Measurements from ENCODE around the gene VPS13C.

DNA sequence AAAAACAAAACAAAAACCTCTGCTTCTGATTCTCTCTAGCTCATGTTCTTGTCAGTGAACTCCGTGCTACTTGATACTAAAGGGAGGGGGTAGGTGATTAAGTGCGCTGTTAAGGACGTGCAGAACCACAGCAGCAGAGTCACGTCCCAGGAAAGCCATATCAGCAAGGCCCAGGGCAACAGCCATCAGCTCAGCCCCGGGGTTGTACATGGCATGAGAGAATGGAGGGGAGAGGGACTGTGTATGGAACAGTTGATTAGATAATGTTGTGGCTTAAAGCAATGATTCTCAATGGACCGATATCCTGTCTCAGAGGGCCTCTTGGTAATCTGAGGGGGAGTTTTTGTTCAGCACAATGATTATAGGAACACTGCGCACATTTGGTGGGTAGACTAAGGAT, 34.1 kb upstream of the VPS13C start:
- TF ChIP-seq, protein P1, sequence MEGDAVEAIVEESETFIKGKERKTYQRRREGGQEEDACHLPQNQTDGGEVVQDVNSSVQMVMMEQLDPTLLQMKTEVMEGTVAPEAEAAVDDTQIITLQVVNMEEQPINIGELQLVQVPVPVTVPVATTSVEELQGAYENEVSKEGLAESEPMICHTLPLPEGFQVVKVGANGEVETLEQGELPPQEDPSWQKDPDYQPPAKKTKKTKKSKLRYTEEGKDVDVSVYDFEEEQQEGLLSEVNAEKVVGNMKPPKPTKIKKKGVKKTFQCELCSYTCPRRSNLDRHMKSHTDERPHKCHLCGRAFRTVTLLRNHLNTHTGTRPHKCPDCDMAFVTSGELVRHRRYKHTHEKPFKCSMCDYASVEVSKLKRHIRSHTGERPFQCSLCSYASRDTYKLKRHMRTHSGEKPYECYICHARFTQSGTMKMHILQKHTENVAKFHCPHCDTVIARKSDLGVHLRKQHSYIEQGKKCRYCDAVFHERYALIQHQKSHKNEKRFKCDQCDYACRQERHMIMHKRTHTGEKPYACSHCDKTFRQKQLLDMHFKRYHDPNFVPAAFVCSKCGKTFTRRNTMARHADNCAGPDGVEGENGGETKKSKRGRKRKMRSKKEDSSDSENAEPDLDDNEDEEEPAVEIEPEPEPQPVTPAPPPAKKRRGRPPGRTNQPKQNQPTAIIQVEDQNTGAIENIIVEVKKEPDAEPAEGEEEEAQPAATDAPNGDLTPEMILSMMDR (IDR thresholded peaks at IDR 0.05 in 4 of 5, conservative IDR thresholded peaks at IDR 0.05 in 1 of 5), result no peak
- no peak for TF ChIP-seq POLR2A (IDR thresholded peaks at IDR 0.05)
